Activated T-cell treated with anti-CD3 and anti-CD28 coated beads, Interleukin-2, amount 50 U/mL, for 72 hours (primary cell): ENCODE data around the gene SELPLG. TPM values are rescaled to one million over a fixed set of nuclear protein-coding genes. Genes with fewer than 3 reads are reported as not detected.
"Not testable (repeated sequence)": the region's sequence is repeated elsewhere in the genome, so short reads cannot be mapped to it uniquely, and the experiment has no call there.

Experiments used
- ATAC-seq, 2 donors: fragments of 150-1000 bp; cut with Tn5 transposase; replicated peaks in 1 of 2; 2 replicates each; pipeline ENCODE4 v1.10.0; 2021; ENCODE audit warnings: moderate library complexity in 2 of 2, mild to moderate bottlenecking in 1 of 2
- DNase-seq, 2 donors: peaks; one replicate each; pipeline ENCODE4 v3.0.0; 2021 to 2022; ENCODE audit warnings: mixed read lengths in 1 of 2
- H3K27ac Mint-ChIP-seq: one replicate; pipeline ENCODE4 v1.8.0; 2022; ENCODE audit warnings: mild to moderate bottlenecking, moderate library complexity, mixed read lengths
- H3K27me3 Mint-ChIP-seq: one replicate; pipeline ENCODE4 v1.8.0; 2022; ENCODE audit warnings: low read depth, mixed read lengths
- H3K36me3 Mint-ChIP-seq, 2 donors: one replicate each; pipeline ENCODE4 v1.8.0; 2022; ENCODE audit warnings: mixed read lengths in 2 of 2, mild to moderate bottlenecking in 1 of 2; ENCODE audit not compliant: insufficient read depth in 2 of 2
- H3K4me1 Mint-ChIP-seq: one replicate; pipeline ENCODE4 v1.8.0; 2022; ENCODE audit warnings: low read depth, mixed read lengths
- H3K4me3 Mint-ChIP-seq, 2 donors: one replicate each; pipeline ENCODE4 v1.8.0; 2022; ENCODE audit warnings: mild to moderate bottlenecking in 2 of 2, mixed read lengths in 2 of 2, moderate library complexity in 2 of 2
- H3K9me3 Mint-ChIP-seq, 2 donors: one replicate each; pipeline ENCODE4 v1.8.0; 2022; ENCODE audit warnings: mixed read lengths in 2 of 2
- total RNA-seq, 2 donors: library from RNA; stranded (reverse); gene quantifications; one replicate each; pipeline ENCODE4 v1.2.3, GENCODE V29; 2022

Gene SELPLG
- total RNA-seq, 2 donors from 2014 or later = 49.6 to 55.4 TPM

DNA sequence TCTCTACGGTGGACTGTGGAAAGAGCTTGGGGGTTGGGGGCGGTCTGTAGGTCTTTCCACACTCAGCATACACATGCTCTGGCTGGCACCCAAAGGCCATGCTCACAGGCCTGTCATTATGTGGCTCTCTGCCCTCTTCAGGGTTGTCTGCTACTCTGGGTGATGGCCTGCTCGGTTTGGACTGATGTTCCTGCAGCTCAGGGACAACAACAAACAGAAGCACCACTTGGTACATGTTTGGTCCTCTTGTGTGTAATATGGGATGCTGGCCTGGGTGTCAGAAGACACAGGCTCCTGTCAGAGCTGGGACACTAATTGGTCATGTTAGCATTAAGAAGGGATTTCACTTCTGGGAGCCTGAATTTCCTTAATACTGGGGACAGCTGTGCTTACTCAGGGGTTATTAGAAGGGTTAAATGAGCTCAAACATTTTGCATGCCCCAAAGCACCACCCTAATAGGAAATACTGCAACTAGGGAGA lies 32.7 kb upstream of the SELPLG start:
- no peaks in the 10 kb centered on the region for H3K27me3 Mint-ChIP-seq
- no peaks in the 10 kb centered on the region for H3K36me3 Mint-ChIP-seq
- H3K4me3 Mint-ChIP-seq = no peak overlapping the region
- peaks cover 28% of the 10 kb centered on the region for H3K4me1 Mint-ChIP-seq
- H3K9me3 Mint-ChIP-seq = no peaks in the 10 kb centered on the region
- DNase-seq (no peak), ATAC-seq (no peak)
- H3K27ac Mint-ChIP-seq = no peak overlapping the region

DNA sequence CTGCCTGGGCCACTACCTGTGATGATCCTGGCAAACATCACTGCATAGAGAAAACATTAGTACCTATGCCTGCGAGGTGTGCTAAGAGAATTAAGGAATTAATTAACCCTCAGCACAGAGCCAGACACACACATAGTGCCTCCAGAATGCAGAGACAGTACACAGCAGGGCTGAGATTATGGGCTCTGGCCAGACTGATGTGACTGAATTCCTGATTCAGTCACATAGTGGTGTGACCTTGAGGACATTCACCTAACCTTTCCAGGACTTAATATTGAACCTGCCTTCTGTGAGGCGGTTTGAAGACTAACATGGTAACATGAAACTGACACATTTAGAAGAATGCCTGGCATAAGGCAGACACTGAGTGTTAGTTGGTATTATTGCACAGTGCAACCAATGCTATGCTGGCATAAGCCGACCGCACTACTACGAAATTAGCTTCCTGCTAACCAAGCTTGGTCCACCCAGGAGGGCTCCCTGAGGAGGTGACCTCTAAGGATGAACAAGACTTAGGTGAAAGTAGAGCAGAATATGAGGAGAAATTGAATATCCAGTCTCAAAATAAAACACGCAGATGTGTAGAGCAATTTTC lies 32.0 kb upstream of the SELPLG start:
- peaks cover 28% of the 10 kb centered on the region for H3K4me1 Mint-ChIP-seq
- H3K27me3 Mint-ChIP-seq = no peaks in the 10 kb centered on the region
- H3K36me3 Mint-ChIP-seq = no peaks in the 10 kb centered on the region
- H3K9me3 Mint-ChIP-seq = no peaks in the 10 kb centered on the region
- H3K27ac Mint-ChIP-seq = no peak overlapping the region
- ATAC-seq = no peak
- no peak overlapping the region for H3K4me3 Mint-ChIP-seq
- DNase-seq = no peak

DNA sequence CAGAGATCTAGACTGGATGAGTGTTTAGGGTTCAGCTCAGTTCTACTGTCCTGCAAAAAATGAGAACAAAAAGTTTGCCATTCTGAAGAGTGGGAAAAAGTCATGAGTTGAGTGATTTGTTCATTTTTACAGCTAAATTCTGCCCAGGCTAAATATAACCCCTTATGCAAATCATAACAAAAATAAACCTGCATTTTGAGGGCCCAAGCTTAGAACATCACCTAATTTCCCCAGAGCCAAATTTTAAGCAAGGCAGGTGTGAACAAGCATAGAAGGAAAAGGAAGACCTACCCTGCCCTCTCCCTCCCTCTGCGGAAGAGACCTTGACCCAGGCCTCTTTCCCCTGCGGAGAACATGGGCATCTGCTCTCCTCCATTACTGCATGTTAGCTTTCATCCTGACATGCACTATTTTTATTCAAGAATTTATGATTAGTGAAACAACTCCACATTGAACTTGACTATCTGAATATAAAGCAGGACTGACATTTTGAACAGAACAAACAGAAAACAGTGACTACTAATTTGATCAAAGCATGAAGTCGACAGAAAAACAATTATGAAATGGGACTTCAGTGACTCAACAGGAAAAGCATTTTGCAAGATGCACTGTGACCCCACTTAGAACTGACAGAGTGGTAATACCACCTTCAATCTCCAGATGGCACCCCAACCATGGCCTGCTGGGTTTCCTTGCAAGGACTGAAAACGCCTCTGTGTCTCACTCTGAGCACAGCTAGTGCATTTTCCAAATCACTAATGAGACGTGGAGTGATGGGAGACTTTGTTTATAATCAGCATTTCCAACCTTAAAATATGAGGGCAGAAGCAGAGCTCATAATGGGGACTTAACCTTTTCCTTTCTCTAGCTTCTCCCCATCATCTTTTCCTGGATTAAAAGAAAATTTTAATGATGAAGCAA lies 30.9 kb upstream of the SELPLG start:
- peak overlapping the region; percentile 55 to 83 for H3K4me3 Mint-ChIP-seq
- no peaks in the 10 kb centered on the region for H3K9me3 Mint-ChIP-seq
- no peaks in the 10 kb centered on the region for H3K27me3 Mint-ChIP-seq
- no peaks in the 10 kb centered on the region for H3K36me3 Mint-ChIP-seq
- DNase-seq (peak; percentile 83 to 86), ATAC-seq (peak; percentile 99)
- peaks cover 28% of the 10 kb centered on the region for H3K4me1 Mint-ChIP-seq
- peak overlapping the region; percentile 94 for H3K27ac Mint-ChIP-seq

DNA sequence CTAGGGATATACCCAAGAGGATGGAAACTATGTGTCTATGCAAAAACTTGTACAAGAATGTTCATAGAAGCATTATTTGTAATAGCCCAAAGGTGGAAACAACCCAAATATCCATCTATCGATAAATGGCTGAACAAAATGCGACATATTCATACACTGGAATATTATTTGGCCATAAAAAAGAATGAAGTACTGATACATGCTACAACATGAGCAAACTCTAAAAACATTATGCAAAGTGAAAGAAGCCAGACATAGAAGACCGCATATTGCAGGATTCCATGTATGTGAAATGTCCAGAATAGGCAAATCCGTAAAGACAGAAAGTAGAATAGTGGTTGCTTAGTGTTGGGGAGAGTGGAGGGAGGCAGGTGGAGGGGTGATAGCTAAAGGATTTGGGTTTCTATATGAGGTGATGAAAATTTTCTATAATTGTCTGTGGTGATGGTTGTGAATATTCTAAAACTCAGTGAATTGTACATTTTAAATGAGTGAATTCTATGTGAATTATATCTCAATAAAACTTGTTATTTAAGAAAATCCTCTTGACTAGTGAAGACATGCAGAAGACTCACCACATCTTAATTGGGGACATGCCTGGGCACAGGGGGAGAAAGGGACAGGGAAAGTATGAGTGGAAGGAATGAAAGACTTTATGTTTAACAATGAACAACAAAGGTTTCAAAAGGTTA lies 29.8 kb upstream of the SELPLG start:
- ATAC-seq (no peak), DNase-seq (no peak)
- H3K9me3 Mint-ChIP-seq = no peaks in the 10 kb centered on the region
- H3K27ac Mint-ChIP-seq = peak overlapping the region; percentile 6
- H3K4me3 Mint-ChIP-seq = peak overlapping the region in 1 of 2 donors; percentile 7
- no peaks in the 10 kb centered on the region for H3K36me3 Mint-ChIP-seq
- H3K4me1 Mint-ChIP-seq = peaks cover 28% of the 10 kb centered on the region
- no peaks in the 10 kb centered on the region for H3K27me3 Mint-ChIP-seq

DNA sequence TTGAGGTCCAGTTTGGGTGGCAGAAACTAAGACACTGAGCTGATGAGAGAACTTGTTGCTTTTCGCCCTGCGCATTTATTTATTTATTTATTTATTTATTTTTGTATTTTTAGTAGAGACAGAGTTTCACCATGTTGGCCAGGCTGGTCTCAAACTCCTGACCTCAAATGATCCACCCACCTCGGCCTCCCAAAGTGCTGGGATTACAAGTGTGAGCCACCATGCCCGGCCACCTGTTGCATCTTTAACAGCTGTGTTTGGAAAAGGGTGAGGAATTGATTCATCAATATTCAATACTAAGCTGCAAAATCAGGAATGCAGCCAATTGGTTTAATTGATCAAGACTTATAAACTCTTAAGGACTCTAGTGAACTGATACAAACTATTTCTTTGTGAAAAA lies 24.4 kb upstream of the SELPLG start:
- not testable (repeated sequence) for H3K36me3 Mint-ChIP-seq, DNase-seq, H3K27me3 Mint-ChIP-seq, H3K4me1 Mint-ChIP-seq, H3K9me3 Mint-ChIP-seq, H3K4me3 Mint-ChIP-seq, H3K27ac Mint-ChIP-seq, ATAC-seq

DNA sequence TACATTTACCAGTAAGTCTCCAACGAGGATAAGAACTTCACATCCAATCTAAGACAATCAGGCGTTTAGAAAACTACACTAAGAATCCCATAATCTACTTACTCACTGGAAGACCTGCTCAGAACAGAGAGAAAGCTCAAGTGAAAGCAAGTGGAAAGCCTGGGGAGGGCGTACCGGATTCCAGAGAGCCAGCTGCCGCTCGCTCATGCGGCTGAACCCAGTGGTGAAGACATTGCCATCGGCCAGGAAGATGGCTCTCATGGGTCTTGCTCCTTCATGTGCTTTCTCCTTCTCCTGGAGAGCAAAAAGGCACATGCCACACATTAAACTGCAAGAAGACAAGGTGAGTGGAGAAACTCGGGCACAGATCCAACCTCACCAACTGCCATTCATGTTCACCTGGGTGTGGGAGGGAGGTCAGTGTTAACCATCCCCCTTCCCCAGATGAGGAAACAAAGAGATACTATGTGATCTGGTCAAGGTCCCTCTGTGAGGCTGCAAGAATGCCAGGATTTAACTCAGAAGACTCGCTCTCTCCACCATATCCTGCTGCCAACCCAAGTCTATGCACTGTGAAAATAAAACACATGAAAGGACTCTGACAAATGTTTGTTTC lies 23.5 kb upstream of the SELPLG start:
- Mint-ChIP-seq H3K27ac (no peak overlapping the region), H3K36me3 (peaks cover 0 to 4% of the 10 kb centered on the region in 2 donors), H3K4me3 (no peak overlapping the region), H3K4me1 (peaks cover 12% of the 10 kb centered on the region), H3K27me3 (no peaks in the 10 kb centered on the region), H3K9me3 (no peaks in the 10 kb centered on the region)
- DNase-seq = no peak
- no peak for ATAC-seq

DNA sequence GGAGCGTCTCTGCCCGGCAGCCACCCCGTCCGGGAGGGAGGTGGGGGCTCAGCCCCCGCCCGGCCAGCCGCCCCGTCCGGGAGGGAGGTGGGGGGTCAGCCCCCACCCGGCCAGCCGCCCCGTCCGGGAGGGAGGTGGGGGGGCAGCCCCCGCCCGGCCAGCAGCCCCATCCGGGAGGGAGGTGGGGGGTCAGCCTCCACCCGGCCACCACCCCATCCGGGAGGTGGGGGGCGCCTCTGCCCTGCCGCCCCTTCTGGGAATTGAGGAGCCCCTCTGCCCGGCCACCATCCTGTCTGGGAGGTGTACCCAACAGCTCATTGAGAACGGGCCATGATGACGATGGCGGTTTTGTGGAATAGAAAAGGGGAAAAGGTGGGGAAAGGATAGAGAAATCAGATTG lies 22.6 kb upstream of the SELPLG start:
- H3K27me3 Mint-ChIP-seq, ATAC-seq, H3K36me3 Mint-ChIP-seq, H3K9me3 Mint-ChIP-seq, H3K4me3 Mint-ChIP-seq, H3K27ac Mint-ChIP-seq, DNase-seq: not testable (repeated sequence)
- peaks cover 18% of the 10 kb centered on the region for H3K4me1 Mint-ChIP-seq

DNA sequence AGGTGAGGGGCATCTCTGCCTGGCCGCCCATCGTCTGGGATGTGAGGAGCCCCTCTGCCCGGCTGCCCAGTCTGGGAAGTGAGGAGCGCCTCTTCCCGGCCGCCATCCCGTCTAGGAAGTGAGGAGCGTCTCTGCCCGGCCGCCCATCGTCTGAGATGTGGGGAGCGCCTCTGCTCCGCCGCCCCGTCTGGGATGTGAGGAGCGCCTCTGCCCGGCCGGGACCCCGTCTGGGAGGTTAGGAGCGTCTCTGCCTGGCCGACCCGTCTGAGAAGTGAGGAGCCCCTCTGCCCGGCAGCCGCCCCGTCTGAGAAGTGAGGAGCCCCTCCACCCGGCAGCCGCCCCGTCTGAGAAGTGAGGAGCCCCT lies 22.1 kb upstream of the SELPLG start:
- not testable (repeated sequence) for H3K9me3 Mint-ChIP-seq, H3K4me3 Mint-ChIP-seq, DNase-seq, H3K36me3 Mint-ChIP-seq, H3K27me3 Mint-ChIP-seq, H3K27ac Mint-ChIP-seq, ATAC-seq
- H3K4me1 Mint-ChIP-seq = peaks cover 18% of the 10 kb centered on the region

DNA sequence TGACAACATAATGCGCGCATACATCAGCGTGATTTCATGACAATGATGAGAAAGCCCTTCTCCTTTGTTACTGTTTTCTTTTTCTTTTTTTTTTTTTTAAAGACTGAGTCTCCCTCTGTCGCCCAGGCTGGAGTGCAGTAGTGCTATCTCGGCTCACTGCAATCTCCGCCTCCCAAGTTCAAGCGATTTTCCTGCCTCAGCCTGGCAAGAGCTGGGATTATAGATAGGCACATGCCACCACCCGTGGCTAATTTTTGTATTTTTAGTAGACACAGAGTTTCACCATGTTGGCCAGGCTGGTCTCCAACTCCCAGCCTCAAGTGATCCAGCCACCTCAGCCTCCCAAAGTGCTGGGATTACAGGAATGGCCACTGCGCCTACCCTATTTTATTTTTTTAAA lies 20.9 kb upstream of the SELPLG start:
- not testable (repeated sequence) for DNase-seq, ATAC-seq, H3K9me3 Mint-ChIP-seq, H3K27me3 Mint-ChIP-seq, H3K27ac Mint-ChIP-seq, H3K36me3 Mint-ChIP-seq, H3K4me3 Mint-ChIP-seq
- H3K4me1 Mint-ChIP-seq = peaks cover 20% of the 10 kb centered on the region

DNA sequence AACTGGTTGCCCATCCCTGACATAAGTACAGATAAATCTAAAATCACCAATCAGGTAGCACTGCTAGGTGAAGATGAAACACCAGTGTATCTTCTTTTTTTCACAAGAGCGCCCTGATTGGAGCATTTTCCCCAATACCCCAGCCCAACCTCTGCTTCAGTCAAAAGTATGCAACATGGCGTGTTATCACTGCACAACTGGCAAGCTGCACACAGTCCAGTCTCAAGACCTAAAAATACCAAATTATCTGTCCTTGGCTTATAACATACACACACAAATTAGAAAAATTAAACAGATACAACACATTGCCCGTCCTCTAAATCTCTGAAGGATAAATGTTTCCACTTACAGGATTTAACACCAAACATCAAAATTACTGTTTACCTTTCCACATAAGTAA lies 20.2 kb upstream of the SELPLG start:
- H3K27ac Mint-ChIP-seq = no peak overlapping the region

DNA sequence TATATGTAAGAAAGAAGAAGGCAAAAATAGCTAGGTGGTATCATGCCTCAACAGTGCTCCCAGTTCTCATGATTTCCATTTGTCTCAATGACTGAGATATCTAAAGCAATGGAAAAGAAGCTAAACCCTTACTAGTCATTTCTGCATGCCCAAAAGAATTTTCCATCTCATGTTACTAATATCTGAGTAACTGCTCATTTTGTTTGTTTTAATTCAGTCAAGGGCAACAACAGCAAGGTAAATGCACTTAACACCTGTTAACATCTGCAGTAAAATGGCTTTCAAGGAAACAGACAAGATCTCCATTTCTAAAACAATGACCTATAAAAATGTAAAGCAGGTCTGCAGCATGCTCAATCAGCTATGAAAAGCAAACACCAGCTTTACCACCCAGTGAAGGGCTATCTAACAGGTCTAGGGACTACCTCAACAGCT lies 19.4 kb upstream of the SELPLG start:
- H3K9me3 Mint-ChIP-seq = no peaks in the 10 kb centered on the region
- ATAC-seq = peak; percentile 37 to 56
- H3K27ac Mint-ChIP-seq = no peak overlapping the region
- DNase-seq = no peak
- no peaks in the 10 kb centered on the region for H3K27me3 Mint-ChIP-seq
- no peak overlapping the region for H3K4me3 Mint-ChIP-seq
- peaks cover 3 to 4% of the 10 kb centered on the region in 2 donors for H3K36me3 Mint-ChIP-seq
- peaks cover 31% of the 10 kb centered on the region for H3K4me1 Mint-ChIP-seq

More for the DNA sequence above, 20.2 kb upstream of the SELPLG start:
- H3K4me3 Mint-ChIP-seq = no peak overlapping the region
- H3K4me1 Mint-ChIP-seq = peaks cover 27% of the 10 kb centered on the region
- no peak for ATAC-seq
- H3K9me3 Mint-ChIP-seq = no peaks in the 10 kb centered on the region
- peaks cover 3 to 4% of the 10 kb centered on the region in 2 donors for H3K36me3 Mint-ChIP-seq
- no peaks in the 10 kb centered on the region for H3K27me3 Mint-ChIP-seq
- DNase-seq = no peak

DNA sequence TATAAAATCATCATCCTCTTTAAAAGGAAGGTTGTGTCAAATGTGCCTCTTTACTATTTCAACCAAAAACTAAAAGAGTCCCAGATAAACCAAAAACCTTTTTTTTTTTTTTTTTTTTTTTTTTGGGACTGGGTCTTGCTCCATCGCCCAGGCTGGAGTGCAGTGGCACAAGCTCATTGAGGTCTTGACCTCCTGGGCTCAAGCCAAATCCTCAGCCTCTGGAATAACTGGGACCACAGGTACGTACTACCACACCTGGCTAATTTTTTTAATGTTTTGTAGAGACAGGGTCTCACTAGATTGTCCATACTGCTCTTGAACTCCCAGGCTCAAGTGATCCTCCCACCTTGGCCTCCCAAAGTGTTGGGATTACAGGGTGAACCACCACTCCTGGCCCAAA lies 16.4 kb upstream of the SELPLG start:
- H3K4me1 Mint-ChIP-seq = peaks cover 56% of the 10 kb centered on the region
- H3K4me3 Mint-ChIP-seq = no peak overlapping the region
- H3K27me3 Mint-ChIP-seq = no peaks in the 10 kb centered on the region
- DNase-seq (no peak), ATAC-seq (no peak)
- H3K36me3 Mint-ChIP-seq = peaks cover 0 to 3% of the 10 kb centered on the region in 2 donors
- H3K27ac Mint-ChIP-seq = no peak overlapping the region
- H3K9me3 Mint-ChIP-seq = no peaks in the 10 kb centered on the region

DNA sequence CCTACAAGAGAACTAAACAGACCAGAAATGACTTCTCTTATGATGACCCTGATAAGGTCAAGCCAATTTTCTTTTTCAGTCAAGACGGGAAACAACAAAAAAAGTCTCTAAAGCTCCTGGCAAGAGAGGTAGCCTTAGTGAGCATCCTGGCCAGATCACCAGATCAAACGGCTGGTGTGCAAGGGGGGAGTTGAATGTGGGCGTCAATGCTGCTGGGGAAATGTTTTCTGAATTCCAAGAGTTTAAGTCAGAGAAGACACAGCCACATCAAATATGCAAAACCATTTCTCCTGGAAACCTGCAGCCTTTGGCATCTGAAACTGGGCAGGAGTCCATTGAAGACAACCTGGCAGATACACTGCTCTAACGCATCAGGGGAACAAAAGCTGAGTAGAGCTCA lies 16.0 kb upstream of the SELPLG start:
- H3K4me1 Mint-ChIP-seq = peaks cover 60% of the 10 kb centered on the region
- no peaks in the 10 kb centered on the region for H3K9me3 Mint-ChIP-seq
- H3K36me3 Mint-ChIP-seq = peaks cover 0 to 3% of the 10 kb centered on the region in 2 donors
- no peak overlapping the region for H3K4me3 Mint-ChIP-seq
- peak overlapping the region; percentile 83 for H3K27ac Mint-ChIP-seq
- DNase-seq (no peak), ATAC-seq (no peak)
- H3K27me3 Mint-ChIP-seq = no peaks in the 10 kb centered on the region
